Myometrial cell (primary cell): Measurements from ENCODE around the gene ALPG. TPM values are rescaled to one million over a fixed set of nuclear protein-coding genes. Genes with fewer than 3 reads are reported as not detected.

Source experiments
- total RNA-seq: library from RNA; depleted of rRNA; stranded (reverse); fragments of >200 nt; gene quantifications from 2 replicates; pipeline ENCODE4 v1.2.3, GENCODE V29; 2015

ALPG gene
- total RNA-seq = not detected in 2 replicates

GRCh38 chr2:232406556-232407310 lies at the start of gene ALPG:
Gene ALPG, plus strand, starts transcription at chr2:232406844. Its CDS starts 51 bp downstream, at chr2:232406895.

DNA sequence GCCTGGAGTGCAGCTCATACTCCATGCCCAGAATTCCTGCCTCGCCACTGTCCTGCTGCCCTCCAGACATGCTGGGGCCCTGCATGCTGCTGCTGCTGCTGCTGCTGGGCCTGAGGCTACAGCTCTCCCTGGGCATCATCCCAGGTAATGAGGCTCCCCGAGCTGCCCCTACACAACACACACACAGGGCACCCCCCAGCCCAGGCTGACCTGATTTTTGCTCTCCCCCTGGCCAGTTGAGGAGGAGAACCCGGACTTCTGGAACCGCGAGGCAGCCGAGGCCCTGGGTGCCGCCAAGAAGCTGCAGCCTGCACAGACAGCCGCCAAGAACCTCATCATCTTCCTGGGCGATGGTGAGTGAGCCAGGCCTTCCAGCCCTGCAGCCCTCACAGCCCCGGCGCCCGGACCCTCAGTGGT lies 27.9 kb upstream of the ALPG start, which contains the start of gene ALPP:
ALPP (plus strand) TSS at position 17 of the 417 bp plus-strand sequence; CDS start at position 69, 52 bp downstream.

GRCh38 chr2:232455426-232456255 lies 49.0 kb downstream of the ALPG start, which contains the start of gene ALPI:
Gene ALPI, plus strand, starts transcription at chr2:232456153. Its CDS starts 47 bp downstream, at chr2:232456200.

Other genes starting within 250 kb of the ALPG start
- not detected in 2 replicates for gene ALPP, start 28.1 kb upstream of the ALPG start, total RNA-seq
- not detected in 2 replicates for gene ALPI, start 49.3 kb downstream of the ALPG start, total RNA-seq
- not detected in 2 replicates for gene ECEL1, start 81.0 kb downstream of the ALPG start, total RNA-seq
- not detected in 2 replicates for gene PRSS56, start 113.5 kb downstream of the ALPG start, total RNA-seq
- not detected in 2 replicates for gene CHRND, start 119.3 kb downstream of the ALPG start, total RNA-seq
- gene CHRNG, start 132.8 kb downstream of the ALPG start, total RNA-seq = not detected in 2 replicates
- 1.8 and 2.0 TPM in 2 replicates for gene TIGD1, start 143.7 kb downstream of the ALPG start, total RNA-seq
- gene EIF4E2, start 143.8 kb downstream of the ALPG start, total RNA-seq = 69.5 and 90.0 TPM in 2 replicates
- gene EFHD1, start 226.8 kb downstream of the ALPG start, total RNA-seq = not detected in 2 replicates